ENCODE data around the gene SVEP1. TPM values are rescaled to one million over a fixed set of nuclear protein-coding genes. Genes with fewer than 3 reads are reported as not detected.

Gene SVEP1
- total and polyA plus RNA-seq, 10 donors, result 0.98 to 44.9 (median 25.8) TPM

GRCh38 chr9:110330484-110331105, 248.9 kb downstream of the SVEP1 start:
- Histone ChIP-seq H3K9me3 (no peaks in the 10 kb centered on the region), H3K27me3 (replicated peaks in 1 of 7) (no peaks in the 10 kb centered on the region), H3K27ac (peak overlapping the region in 1 of 8 donors; percentile 13), H3K36me3 (no peaks in the 10 kb centered on the region), H3K4me1 (peaks cover 0 to 11% (median 2%) of the 10 kb centered on the region in 6 donors), H3K4me3 (no peak overlapping the region)
- no peak for TF ChIP-seq CTCF (IDR thresholded peaks at IDR 0.05 in 8 of 11, conservative IDR thresholded peaks at IDR 0.05 in 3 of 11)
- no peak for TF ChIP-seq POLR2A (IDR thresholded peaks at IDR 0.05)
- no peak for TF ChIP-seq POLR2AphosphoS5 (IDR thresholded peaks at IDR 0.05)
- intact Hi-C loops (cut with DNase I; ENCODE audit: low total_unique reads), result no loop called here
- WGBS, 5 donors, result 79 to 94% (median 84%) methylated on average over 1 of the region's 1 CpG
- DNase-seq, result no peak

- TF ChIP-seq POLR2AphosphoS5 (IDR thresholded peaks at IDR 0.05) (no peak), POLR2A (IDR thresholded peaks at IDR 0.05) (no peak), CTCF (IDR thresholded peaks at IDR 0.05 in 8 of 11, conservative IDR thresholded peaks at IDR 0.05 in 3 of 11) (no peak)
- H3K9me3 ChIP-seq, result no peaks in the 10 kb centered on the region
- WGBS, 5 donors, result 53 to 62% (median 59%) methylated on average over 5 of the region's 5 CpGs
- intact Hi-C loops (cut with DNase I; ENCODE audit: low total_unique reads), result no loop called here
- DNase-seq, result no peak
- peaks cover 0 to 11% (median 2%) of the 10 kb centered on the region in 6 donors for H3K4me1 ChIP-seq
- no peaks in the 10 kb centered on the region for H3K27me3 ChIP-seq (replicated peaks in 1 of 7)
- no peak overlapping the region for H3K4me3 ChIP-seq
- no peaks in the 10 kb centered on the region for H3K36me3 ChIP-seq
- H3K27ac ChIP-seq, result peak overlapping the region in 1 of 8 donors; percentile 13
Observed at GRCh38 chr9:110329639-110330230, 249.8 kb downstream of the SVEP1 start.

- H3K4me1 ChIP-seq, result peaks cover 0 to 11% (median 2%) of the 10 kb centered on the region in 6 donors
- no peak for TF ChIP-seq CTCF (IDR thresholded peaks at IDR 0.05 in 8 of 11, conservative IDR thresholded peaks at IDR 0.05 in 3 of 11)
- TF ChIP-seq POLR2A (IDR thresholded peaks at IDR 0.05), result no peak
- no peak for TF ChIP-seq POLR2AphosphoS5 (IDR thresholded peaks at IDR 0.05)
- no peaks in the 10 kb centered on the region for H3K36me3 ChIP-seq
- no peaks in the 10 kb centered on the region for H3K9me3 ChIP-seq
- no peak for DNase-seq
- no peak overlapping the region for H3K4me3 ChIP-seq
- no peak overlapping the region for H3K27ac ChIP-seq
- intact Hi-C loops (cut with DNase I; ENCODE audit: low total_unique reads), result no loop called here
- no peaks in the 10 kb centered on the region for H3K27me3 ChIP-seq (replicated peaks in 1 of 7)
- 85 to 96% (median 89%) methylated on average over 1 of the region's 1 CpG for WGBS, 5 donors
Observed at GRCh38 chr9:110328763-110329162, 250.8 kb downstream of the SVEP1 start.

- Histone ChIP-seq H3K9me3 (no peaks in the 10 kb centered on the region), H3K27me3 (replicated peaks in 1 of 7) (no peaks in the 10 kb centered on the region), H3K4me3 (no peak overlapping the region), H3K4me1 (peaks cover 0 to 11% (median 2%) of the 10 kb centered on the region in 6 donors), H3K27ac (no peak overlapping the region), H3K36me3 (no peaks in the 10 kb centered on the region)
- 89 to 96% (median 94%) methylated on average over 1 of the region's 1 CpG for WGBS, 5 donors
- DNase-seq, result no peak
- intact Hi-C loops (cut with DNase I; ENCODE audit: low total_unique reads), result no loop called here
- TF ChIP-seq CTCF (IDR thresholded peaks at IDR 0.05 in 8 of 11, conservative IDR thresholded peaks at IDR 0.05 in 3 of 11) (no peak), POLR2A (IDR thresholded peaks at IDR 0.05) (no peak), POLR2AphosphoS5 (IDR thresholded peaks at IDR 0.05) (no peak)
Observed at GRCh38 chr9:110327716-110328115, 251.8 kb downstream of the SVEP1 start.
